Muscle of arm (tissue), 12 donors: ENCODE measurements around the gene DLG1. TPM values are rescaled to one million over a fixed set of nuclear protein-coding genes. Genes with fewer than 3 reads are reported as not detected.
A peak's percentile ranks its signal among the peaks of the same experiment; 100 is the strongest.

ENCODE experiments used
- DNase-seq: peaks from one replicate; pipeline ENCODE4 v3.0.0-alpha.2; 2013
- polyA plus RNA-seq, 12 donors: library from polyadenylated mRNA; unstranded; fragments of 120-200 nt; gene quantifications; one replicate each; pipeline ENCODE4 v1.2.1, GENCODE V29; 2013; ENCODE audit not compliant: insufficient read length in 12 of 12

The DLG1 gene
- polyA plus RNA-seq, 12 donors = 40.4 to 78.4 (median 49.9) TPM; not detected in 1

DNA sequence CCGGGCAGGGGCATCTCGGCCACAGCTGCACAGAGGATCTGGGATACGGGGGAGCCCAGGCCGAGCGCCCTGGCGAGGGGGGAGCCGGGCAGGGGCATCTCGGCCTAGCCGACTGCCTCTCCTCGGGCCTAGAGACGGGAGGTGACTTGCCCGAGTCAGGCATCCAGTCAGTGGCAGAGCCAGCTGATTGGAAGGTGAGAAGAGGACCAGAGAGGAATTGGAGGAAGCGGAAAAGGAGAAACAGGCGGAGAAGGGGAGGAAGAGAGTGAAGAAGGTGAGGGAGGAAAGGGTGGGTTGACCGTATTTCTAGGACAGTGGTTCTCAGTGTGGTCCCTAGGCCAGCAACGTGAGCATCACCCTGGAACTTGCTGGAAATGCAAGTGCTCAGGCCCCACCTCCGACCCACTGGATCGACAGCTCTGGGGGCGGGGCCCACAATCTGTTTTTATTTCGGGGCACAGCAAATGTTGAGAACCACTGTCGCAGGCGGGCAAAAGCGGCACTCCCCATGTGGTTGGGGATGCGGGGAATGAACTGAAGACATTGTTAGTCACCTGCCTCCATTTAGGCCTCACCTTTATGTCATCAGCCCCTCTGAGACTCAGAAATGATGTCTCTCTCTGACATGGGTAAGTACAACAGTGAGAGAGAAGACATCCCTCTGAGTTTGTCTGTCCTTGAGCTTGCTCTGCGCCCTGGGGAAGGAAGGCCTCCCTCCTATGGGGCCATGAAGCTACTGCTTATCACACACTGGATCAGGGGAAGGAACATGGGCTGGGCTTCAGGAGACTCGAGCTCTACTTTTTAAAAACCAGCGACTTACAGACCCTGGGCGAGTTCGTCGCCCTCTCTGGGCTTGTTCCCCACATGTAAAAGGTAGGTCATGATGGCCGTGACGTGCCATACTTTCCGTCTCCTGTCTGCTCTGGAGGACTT is 267.8 kb downstream of the DLG1 start:
- DNase-seq = no peak

DNA sequence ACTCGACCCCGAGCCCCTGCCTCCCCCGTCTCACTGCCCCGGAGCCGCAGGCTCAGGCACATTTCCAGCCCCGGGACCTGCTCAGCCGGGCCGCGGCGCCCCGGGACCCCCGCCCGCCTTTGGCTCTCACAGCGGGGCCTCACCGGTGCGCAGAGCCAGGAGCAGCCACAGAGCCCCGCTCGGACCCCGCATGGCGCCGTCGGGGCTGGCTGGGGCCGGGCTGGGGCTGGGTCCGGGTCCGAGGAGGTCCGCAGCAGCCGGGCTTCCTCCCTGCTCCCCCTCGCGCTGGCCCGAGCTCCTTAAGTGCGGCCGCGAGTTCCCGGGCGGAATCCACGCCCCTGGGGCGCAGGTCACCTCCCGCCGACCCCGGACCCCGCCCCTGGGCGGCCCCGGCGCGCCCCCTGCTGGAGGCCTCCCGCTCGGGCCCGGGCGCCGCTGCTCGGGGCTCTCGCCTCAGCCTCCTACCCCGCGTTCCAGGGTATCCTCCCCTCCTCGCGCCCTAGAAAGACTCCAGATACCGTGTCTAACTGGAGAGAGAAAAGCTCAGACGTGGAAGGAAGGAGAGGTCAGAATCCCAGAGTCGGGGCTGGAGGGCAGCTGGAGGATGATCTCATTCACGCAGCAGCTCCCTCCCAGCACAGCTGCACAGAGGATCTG is 268.8 kb downstream of the DLG1 start, which contains the start of gene MELTF:
TSS of gene MELTF (minus strand) at position 307 of the 657 bp plus-strand sequence. CDS start at position 192, 115 bp downstream.
- DNase-seq = peak; percentile 52

- DNase-seq = no peak
These were observed 269.5 kb downstream of the DLG1 start for GRCh38 chr3:197028728-197029510.

DNA sequence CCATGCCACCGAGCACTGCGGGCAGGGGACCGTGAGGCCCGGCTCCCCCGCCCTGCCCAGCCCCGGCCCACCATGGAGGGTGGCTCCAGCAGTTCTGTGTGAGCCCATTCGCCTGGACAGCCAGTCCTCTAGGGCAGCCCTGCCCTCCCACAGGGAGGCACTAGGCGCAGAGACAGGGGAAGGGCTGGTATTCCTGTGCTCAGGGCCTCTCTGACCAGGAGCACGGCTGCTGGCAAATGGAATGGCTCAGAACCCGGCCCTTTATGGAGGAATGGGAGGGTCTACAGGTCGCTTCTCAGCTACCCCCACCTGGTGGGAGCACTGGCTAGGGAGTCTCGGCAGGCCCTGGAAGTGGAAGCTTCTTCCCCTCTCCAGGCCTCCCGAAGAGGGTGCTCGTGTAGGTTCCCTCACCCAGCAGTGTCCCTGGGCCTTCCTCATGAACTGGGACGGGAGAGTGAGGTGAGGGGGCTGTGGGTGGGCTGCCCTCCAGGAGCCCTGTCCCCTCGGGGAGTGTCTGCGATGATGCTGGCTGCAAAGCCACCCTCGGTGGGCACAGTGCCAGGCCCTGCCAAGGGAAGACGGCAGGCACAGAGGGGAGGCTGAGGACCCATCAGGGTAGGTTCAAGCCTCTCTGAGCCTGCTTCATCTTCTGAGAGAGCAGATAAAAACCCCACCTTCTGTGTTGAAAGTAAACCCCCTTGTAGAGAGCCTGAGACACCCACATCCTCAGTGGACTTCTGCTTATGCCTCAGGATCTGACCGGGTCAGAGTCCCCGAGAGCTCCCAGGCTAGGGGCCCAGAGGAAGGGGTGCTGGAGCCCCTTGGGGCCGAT is 270.3 kb downstream of the DLG1 start:
- no peak for DNase-seq

DNA sequence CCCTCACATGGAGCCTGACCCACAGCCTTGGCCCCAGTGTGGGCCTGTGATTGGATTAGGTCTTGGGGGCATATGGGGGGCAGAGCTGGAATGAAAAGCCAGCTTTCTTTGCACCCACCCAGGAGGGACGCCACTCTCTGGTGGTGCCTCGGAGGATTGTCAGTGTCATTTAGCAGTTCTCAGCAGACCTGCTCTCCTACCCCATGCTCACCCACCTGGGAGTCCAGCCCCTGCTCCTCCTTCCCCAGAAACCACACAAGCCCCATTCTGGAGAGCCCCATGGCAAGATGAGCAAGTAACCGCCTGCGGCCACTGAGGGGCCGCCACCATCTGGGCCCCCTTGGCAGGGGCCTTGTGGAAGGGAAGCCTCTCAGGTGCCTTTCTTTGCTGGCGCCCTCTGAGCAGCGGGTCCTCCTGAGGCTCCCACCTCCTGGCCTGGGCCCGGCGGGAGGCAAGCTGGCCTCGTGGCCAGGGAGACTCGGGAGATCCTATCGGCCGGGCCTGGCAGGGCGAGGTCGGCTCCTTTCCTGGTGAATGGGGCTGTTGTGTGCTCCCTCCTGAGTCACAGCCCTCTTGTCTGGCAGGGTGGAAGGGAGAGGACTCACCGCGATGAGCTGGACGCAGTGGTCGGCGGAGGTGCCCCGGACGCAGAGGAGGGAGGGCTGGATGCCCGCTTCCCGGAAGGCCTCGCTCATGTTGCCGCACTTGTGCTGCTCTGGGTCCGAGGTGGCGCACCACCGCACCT is 271.1 kb downstream of the DLG1 start:
- DNase-seq = no peak

- no peak for DNase-seq
These were observed 271.9 kb downstream of the DLG1 start for GRCh38 chr3:197026481-197026866.

- DNase-seq = no peak
These were observed 272.5 kb downstream of the DLG1 start for GRCh38 chr3:197025736-197026480.

GRCh38 chr3:197024881-197025735 is 273.3 kb downstream of the DLG1 start:
- no peak for DNase-seq

GRCh38 chr3:197023998-197024651 is 274.3 kb downstream of the DLG1 start:
- DNase-seq = no peak

DNA sequence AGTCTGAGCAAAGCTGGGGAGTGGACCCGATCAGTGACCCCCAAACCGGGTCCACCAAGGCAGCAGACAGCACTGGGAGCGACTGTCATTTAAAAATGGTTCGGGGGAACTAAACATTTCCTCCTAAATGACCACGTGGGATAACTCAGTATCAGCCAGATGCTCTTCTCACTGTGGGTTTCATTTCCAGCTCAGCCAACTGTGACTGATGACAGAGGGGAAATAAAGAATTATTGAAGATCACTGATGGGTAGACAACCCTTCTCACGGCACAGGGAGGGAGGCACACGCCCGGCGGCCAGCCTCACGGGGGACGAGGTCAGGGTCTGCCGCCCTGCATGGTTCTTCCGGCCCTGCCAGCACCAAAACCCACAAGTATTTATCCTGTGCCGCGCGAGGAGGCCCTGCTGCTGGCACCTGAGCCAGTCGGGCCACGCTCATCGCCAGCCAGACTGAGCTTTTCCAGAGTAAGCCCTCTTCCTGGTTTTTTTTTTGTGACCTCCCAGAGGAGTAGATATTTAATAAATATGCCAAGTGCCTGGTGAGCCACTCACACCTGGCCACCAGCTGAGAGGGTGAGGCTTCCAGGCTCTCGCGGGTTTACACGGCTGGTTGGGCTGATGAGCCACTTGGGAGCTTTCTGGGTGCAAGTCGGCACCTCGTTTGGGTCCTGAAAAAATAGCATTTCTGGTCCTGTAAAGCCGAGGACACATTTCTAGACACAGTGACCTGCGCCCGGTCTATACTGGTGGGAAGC is 275.0 kb downstream of the DLG1 start:
- no peak for DNase-seq

- DNase-seq = no peak
These were observed 275.8 kb downstream of the DLG1 start for GRCh38 chr3:197022405-197023231.

DNA sequence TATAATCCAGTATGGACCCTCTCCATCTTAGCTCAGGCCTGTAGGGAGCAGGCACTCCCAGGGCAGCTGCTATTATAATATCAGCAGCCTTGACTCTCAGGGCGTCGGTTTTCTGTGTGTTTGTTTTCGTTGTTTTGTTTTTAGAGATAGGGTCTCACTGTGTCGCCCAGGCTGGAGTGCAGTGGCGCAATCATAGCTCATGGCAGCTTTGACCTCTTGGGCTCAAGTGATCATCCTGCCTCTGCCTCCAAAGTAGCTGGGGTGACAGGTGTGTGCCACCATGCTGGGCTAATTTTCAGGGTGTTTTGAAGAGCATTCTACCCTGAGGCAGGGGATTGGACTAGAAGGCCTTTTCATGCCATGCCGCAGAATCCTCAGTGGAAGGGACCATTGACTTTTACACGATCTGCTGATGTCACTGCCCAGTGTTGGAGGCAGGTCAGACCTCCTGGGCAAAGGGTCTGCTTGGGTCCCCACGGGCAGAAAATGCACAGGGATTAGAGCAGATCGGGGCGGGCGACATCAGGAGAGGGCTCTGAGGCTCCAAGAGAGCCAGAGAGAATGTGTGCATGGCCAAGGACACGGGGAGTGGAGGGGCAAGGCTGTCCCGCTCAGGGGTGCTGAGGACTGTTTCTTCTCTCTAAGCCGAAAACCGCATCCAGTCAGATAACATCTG is 276.5 kb downstream of the DLG1 start:
- DNase-seq = no peak

DNA sequence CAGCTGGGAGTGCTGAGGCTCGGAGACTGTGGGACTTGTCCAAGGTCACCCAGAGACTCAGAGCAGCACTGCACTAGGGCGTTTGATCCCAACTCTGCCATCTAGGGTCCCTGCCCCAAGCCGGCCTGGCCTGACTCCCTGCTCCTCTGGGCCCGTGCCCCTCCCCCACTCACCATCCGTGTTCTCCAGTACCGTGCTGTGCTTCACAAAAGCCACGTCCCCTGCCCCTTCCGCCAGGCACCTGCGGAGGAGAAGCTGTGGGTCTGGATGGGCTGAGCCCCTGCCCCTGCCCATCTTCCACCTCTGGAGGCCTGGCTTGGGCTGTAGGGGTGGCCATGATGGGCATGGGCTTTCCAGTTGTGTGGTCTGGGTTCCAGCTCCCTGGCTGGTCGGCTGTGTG is 277.2 kb downstream of the DLG1 start:
- DNase-seq = no peak

DNA sequence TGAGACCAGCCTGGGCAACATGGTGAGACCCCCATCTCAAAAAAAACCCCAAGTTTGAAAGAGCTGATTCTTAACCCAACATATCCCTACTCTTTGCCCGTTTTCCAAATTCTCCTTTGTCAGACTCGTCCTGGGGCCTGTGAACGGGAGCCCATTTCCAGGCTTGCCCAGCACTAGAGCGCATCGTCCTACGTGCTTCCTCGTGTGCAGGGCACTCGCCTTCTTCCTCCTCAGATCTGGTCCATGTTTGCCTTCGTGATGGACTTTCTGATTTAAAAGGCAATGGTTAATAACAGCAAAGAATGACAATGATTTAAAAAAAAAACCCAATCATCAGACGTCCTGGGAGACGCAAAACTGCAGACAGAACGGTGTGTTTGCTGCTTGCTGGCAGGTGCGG is 278.9 kb downstream of the DLG1 start:
- DNase-seq = no peak

DNA sequence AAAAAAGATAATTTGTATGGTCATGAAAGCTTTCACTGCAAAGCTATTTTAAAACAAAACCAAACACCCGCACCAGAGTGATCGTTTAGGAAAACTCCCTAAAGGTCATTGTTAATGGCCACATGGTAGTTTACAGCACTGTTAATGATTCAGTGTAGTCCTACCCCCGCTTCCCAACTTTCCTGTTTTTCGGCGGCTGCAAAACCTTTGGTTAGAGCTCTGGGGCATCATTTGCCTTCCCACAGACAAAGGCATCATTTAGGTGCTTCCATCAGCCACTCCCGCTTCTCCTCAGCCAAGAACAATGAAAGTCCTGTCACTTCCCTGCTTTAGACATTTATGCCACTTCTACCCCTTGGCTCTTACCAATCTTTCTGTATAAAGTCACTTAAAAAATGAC is 279.4 kb downstream of the DLG1 start:
- no peak for DNase-seq

- no peak for DNase-seq
These were observed 281.4 kb downstream of the DLG1 start for GRCh38 chr3:197017003-197017402.
